GM06990 (cell line): ENCODE measurements around the gene ABCA13.

ENCODE experiments used
- DNase-seq: peaks from one replicate; pipeline ENCODE4 v3.0.0-alpha.2; 2011; ENCODE audit not compliant: insufficient read length; ENCODE audit errors: extremely low read depth
- H3K27me3 ChIP-seq: replicated peaks from 2 replicates; pipeline ENCODE4 v1.6.0; 2011; ENCODE audit warnings: low read length; ENCODE audit not compliant: control insufficient read depth, insufficient read depth
- H3K36me3 ChIP-seq: 2 replicates; pipeline ENCODE4 v1.5.1; 2011; ENCODE audit warnings: low read length; ENCODE audit not compliant: control insufficient read depth, insufficient read depth
- H3K4me3 ChIP-seq: replicated peaks from 2 replicates; pipeline ENCODE4 v1.5.1; 2011; ENCODE audit warnings: low read depth, mild to moderate bottlenecking, control low read depth, low read length
- TF ChIP-seq, protein P1 (sequence below): IDR thresholded peaks from 2 replicates; pipeline ENCODE4 v1.5.1; 2011; ENCODE audit warnings: low read length, control low read depth, mild to moderate bottlenecking, inconsistent platforms; ENCODE audit not compliant: insufficient read depth, poor library complexity, severe bottlenecking

The ABCA13 gene

DNA sequence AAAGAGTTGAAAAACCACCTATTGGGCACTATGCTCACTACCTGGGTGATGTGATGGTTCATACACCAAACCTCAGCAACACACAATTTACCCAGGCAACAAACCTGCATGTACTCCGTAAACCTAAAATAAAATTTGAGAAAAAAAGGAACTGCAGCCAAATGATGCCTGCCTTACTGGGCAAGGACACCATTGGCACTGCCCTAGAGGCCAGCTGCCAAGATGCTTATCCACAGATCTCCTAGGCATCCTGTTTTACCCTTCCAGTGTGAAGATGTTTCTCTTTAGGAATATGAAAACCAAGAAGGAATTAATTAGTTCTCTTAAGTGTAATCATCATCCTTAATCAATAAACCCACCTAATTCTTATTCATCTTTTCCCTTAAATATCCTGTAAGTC, 133.4 kb downstream of the ABCA13 start:
- DNase-seq, result no peak
- no peaks in the 10 kb centered on the region for H3K27me3 ChIP-seq
- H3K4me3 ChIP-seq, result no peak overlapping the region
- TF ChIP-seq, protein P1, sequence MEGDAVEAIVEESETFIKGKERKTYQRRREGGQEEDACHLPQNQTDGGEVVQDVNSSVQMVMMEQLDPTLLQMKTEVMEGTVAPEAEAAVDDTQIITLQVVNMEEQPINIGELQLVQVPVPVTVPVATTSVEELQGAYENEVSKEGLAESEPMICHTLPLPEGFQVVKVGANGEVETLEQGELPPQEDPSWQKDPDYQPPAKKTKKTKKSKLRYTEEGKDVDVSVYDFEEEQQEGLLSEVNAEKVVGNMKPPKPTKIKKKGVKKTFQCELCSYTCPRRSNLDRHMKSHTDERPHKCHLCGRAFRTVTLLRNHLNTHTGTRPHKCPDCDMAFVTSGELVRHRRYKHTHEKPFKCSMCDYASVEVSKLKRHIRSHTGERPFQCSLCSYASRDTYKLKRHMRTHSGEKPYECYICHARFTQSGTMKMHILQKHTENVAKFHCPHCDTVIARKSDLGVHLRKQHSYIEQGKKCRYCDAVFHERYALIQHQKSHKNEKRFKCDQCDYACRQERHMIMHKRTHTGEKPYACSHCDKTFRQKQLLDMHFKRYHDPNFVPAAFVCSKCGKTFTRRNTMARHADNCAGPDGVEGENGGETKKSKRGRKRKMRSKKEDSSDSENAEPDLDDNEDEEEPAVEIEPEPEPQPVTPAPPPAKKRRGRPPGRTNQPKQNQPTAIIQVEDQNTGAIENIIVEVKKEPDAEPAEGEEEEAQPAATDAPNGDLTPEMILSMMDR, result no peak
- H3K36me3 ChIP-seq, result no peaks in the 10 kb centered on the region

DNA sequence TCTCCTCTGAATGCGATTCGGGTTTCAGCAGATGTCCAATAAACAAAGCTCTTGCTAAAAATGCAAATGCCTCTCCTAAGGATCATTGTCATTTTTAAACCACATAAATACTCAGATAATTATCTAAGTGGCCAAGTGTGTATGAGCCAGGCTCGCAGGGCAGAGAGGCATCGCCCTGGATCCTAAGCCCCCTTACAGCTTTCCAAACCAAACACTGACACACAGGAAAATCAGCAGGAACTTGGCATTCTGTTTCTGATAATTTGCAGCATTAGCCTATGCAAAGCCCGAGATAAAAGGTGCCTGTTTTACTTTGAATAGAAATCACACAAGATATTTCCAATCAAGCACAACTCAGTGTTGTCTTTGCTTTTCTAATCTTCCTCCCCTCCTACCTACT, 134.4 kb downstream of the ABCA13 start:
- no peak overlapping the region for H3K4me3 ChIP-seq
- no peak for DNase-seq
- TF ChIP-seq, protein P1, result no peak
- H3K27me3 ChIP-seq, result no peaks in the 10 kb centered on the region
- no peaks in the 10 kb centered on the region for H3K36me3 ChIP-seq

DNA sequence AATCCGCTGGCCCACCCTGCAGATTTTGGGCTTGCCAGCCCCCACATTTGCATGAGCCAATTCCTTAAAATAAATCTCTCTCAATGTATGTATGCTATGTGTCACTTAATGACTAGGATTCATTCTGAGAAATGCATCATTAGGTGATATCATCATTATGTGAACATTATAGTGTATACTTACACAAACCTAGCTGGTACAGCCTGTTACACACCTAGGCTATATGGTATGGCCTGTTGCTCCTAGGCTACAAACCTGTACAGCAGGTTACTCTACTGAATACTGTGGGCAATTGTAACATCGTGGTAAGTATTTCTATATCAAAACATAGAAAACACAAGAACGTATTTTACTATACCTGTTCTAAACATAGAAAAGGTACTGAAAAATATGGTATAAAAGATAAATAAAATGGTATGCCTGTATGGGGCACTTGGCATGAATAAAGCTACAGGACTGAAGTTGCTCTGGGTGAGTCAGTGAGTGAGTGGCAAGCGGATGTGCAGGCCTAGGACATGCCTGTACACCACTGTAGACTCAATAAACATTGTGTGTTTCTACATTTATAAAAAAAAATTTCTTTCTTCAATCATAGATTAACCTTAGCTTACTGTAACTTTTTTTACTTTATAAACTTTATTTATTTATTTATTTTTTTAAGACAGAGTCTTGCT, 135.9 kb downstream of the ABCA13 start:
- H3K4me3 ChIP-seq, result no peak overlapping the region
- no peak for DNase-seq
- no peaks in the 10 kb centered on the region for H3K27me3 ChIP-seq
- no peaks in the 10 kb centered on the region for H3K36me3 ChIP-seq
- TF ChIP-seq, protein P1, result no peak

DNA sequence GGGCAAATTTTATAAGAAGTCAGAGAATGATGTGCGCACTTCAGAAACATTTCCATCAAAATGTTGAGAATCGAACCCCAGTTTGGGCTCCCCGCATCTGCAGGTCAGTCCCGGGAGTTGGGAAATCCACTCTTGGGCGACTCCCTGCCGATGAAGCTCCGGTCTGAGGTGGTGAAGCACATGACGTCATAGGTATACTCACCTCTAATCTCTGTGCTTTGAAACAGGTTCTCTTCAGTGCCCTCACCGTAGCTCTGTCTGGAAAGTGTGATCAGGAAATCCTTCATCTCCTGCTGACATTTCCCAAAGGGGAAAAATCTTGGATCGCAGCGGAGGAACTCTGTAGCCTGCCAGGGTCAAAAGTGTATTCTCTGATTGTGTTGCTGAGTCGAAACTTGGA, 138.5 kb downstream of the ABCA13 start:
- TF ChIP-seq, protein P1, result no peak
- H3K27me3 ChIP-seq, result no peaks in the 10 kb centered on the region
- no peak for DNase-seq
- H3K4me3 ChIP-seq, result no peak overlapping the region
- no peaks in the 10 kb centered on the region for H3K36me3 ChIP-seq

DNA sequence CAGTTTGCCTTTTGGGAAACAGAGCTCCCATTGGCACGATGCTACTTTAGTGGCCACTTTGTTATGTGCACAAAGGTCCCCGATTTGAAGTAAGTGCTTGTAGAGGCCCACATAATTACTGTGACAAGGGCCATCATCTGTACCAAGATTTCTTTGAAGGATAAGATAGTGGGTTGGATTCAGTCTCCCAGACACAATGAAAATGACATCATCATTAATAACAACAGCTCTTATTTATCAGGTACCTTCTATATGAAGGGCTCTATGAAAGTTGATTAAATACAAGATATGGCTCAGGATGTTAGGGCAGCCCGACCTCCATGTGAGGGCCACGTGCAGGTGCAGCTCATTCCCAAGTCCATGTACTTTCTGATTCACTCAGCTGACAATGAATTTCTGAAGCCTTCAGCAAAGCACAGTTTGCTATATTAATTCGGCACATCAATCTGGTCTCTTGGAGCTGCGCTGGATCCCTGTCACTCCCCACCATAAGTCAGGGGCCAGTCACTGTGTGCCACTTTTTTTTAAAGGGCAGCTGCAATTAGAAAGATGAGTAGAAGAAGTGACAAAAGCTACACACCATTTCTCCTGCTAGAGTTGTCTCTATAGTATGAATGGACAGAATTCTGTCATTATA, 140.3 kb downstream of the ABCA13 start:
- H3K4me3 ChIP-seq, result no peak overlapping the region
- no peak for DNase-seq
- no peaks in the 10 kb centered on the region for H3K27me3 ChIP-seq
- TF ChIP-seq, protein P1, result no peak
- H3K36me3 ChIP-seq, result no peaks in the 10 kb centered on the region
